Measurements from ENCODE around the gene OXLD1. TPM values are rescaled to one million over a fixed set of nuclear protein-coding genes. Genes with fewer than 3 reads are reported as not detected.

OXLD1 gene
- total RNA-seq, 4 donors from 2014 or later = 15.5 to 32.2 (median 22.2) TPM

DNA sequence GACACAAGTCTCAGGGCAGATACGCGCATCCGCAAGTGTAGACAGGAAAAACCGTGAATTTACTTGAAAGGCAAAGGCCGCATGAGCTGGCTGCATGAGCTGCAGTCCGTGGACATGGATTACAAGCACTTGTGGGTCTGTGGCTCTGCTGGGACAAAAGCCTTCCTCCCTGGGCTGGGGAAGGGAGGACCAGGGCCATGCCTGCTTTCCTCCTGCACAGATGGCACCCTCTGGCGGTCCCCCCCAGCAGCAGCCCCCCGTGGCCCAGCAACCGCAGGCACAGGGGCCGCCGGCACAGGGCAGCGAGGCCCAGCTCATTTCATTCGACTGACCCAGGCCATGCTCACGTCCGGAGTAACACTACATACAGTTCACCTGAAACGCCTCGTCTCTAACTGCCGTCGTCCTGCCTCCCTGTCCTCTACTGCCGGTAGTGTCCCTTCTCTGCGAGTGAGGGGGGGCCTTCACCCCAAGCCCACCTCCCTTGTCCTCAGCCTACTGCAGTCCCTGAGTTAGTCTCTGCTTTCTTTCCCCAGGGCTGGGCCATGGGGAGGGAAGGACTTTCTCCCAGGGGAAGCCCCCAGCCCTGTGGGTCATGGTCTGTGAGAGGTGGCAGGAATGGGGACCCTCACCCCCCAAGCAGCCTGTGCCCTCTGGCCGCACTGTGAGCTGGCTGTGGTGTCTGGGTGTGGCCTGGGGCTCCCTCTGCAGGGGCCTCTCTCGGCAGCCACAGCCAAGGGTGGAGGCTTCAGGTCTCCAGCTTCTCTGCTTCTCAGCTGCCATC, 35.1 kb upstream of the OXLD1 start:
- DNase-seq = no peak
- TF ChIP-seq CTCF (IDR thresholded peaks at IDR 0.05 in 4 of 5, conservative IDR thresholded peaks at IDR 0.05 in 1 of 5) = no peak
- TF ChIP-seq POLR2A (IDR thresholded peaks at IDR 0.05) = no peak
- Histone ChIP-seq H3K4me3 (peak overlapping the region in 3 of 4 donors; percentile 93 to 96 (median 94)), H3K4me1 (peaks cover 26 to 48% of the 10 kb centered on the region in 2 donors), H3K9me3 (no peaks in the 10 kb centered on the region), H3K36me3 (peaks cover 0 to 55% of the 10 kb centered on the region in 2 donors), H3K27ac (peak overlapping the region in 3 of 4 donors; percentile 96 to 99 (median 99)), H3K27me3 (no peaks in the 10 kb centered on the region)
- in situ Hi-C loops (cut with MboI; ENCODE audit: low sequenced_read_pairs in 4 of 4) (no loop called here), intact Hi-C loops (cut with DNase I; ENCODE audit: low total_unique reads) (no loop called here)
- ATAC-seq = no peak

- intact Hi-C loops (cut with DNase I; ENCODE audit: low total_unique reads) = no loop called here
- no peak overlapping the region for H3K4me3 ChIP-seq
- in situ Hi-C loops (cut with MboI; ENCODE audit: low sequenced_read_pairs in 4 of 4) = no loop called here
Observed at GRCh38 chr17:81700353-81701287, 34.2 kb upstream of the OXLD1 start.

DNA sequence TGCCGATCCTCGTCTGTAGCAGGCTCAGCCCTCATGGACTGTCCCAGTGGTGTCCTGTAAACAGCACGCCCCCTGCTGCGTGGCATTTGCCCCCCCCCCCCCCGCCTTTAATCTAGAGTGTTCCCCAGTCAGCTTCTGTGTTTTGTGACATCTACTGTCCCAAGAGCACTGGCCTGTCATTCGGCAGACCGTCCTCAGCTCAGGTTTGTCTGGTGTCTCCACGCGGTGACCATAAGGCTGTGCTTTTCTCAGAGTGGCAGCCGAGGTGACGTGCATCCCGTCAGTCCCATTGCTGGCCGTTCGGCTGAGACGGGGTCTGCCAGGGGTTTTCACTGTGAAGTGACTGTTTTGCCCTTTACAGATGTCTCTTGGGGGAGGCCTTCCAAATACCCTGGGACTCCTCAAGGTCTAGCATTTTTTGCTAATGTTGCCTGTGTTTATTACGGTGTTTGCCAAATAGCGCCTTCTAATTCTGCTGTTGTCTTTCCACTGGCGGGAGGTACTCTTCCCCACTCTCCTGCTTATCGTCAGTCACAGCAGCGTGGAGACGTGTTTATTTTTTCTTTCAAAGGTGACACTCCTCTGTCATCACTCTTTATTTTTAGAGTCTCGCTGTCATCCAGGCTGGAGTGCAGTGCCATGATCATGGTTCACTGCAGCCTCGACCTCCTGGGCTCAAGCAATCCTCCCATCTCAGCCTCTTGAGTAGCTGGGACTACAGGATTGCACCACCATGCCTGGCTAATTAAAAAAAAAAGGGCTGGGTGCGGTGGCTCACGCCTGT, 31.0 kb upstream of the OXLD1 start:
- TF ChIP-seq POLR2A (IDR thresholded peaks at IDR 0.05) (no peak), CTCF (IDR thresholded peaks at IDR 0.05 in 4 of 5, conservative IDR thresholded peaks at IDR 0.05 in 1 of 5) (no peak)
- ATAC-seq (peak; percentile 72 to 80), DNase-seq (peak in 1 of 2 donors; percentile 52)
- peaks cover 17 to 32% of the 10 kb centered on the region in 2 donors for H3K4me1 ChIP-seq
- H3K27ac ChIP-seq = peak overlapping the region; percentile 54 to 78 (median 64)
- H3K9me3 ChIP-seq = no peaks in the 10 kb centered on the region
- H3K4me3 ChIP-seq = no peak overlapping the region
- in situ Hi-C loops (cut with MboI; ENCODE audit: low sequenced_read_pairs in 4 of 4) = no loop called here
- peaks cover 0 to 81% of the 10 kb centered on the region in 2 donors for H3K36me3 ChIP-seq
- H3K27me3 ChIP-seq = no peaks in the 10 kb centered on the region
- intact Hi-C loops (cut with DNase I; ENCODE audit: low total_unique reads) = no loop called here

More at GRCh38 chr17:81700353-81701287, 34.2 kb upstream of the OXLD1 start:
- DNase-seq (no peak), ATAC-seq (no peak)
- Histone ChIP-seq H3K9me3 (no peaks in the 10 kb centered on the region), H3K4me1 (peaks cover 26 to 48% of the 10 kb centered on the region in 2 donors), H3K36me3 (peaks cover 0 to 55% of the 10 kb centered on the region in 2 donors), H3K27ac (peak overlapping the region in 1 of 4 donors; percentile 99), H3K27me3 (no peaks in the 10 kb centered on the region)
- TF ChIP-seq CTCF (IDR thresholded peaks at IDR 0.05 in 4 of 5, conservative IDR thresholded peaks at IDR 0.05 in 1 of 5) (no peak), POLR2A (IDR thresholded peaks at IDR 0.05) (no peak)

DNA sequence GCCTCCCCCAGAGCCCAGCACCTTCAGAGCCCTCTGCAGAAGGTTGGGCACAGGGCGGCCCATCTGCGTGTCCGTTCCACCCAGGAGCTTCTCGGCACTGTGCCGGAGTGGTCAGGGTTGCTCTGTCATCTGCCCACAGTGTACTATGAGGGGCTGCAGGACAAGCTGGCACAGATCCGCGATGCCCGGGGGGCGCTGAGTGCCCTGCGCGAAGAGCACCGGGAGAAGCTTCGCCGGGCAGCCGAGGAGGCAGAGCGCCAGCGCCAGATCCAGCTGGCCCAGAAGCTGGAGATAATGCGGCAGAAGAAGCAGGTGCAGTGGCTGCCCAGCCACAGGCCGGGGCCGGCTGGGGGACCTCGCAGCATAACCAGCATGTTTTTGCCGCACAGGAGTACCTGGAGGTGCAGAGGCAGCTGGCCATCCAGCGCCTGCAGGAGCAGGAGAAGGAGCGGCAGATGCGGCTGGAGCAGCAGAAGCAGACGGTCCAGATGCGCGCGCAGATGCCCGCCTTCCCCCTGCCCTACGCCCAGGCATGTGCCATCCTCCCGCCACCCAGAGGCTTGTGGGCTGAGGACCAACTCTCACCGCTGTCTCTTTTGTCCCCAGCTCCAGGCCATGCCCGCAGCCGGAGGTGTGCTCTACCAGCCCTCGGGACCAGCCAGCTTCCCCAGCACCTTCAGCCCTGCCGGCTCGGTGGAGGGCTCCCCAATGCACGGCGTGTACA, 30.0 kb upstream of the OXLD1 start:
- peaks cover 6 to 21% of the 10 kb centered on the region in 2 donors for H3K4me1 ChIP-seq
- H3K9me3 ChIP-seq = no peaks in the 10 kb centered on the region
- peaks cover 0 to 92% of the 10 kb centered on the region in 2 donors for H3K36me3 ChIP-seq
- H3K27me3 ChIP-seq = no peaks in the 10 kb centered on the region
- in situ Hi-C loops (cut with MboI; ENCODE audit: low sequenced_read_pairs in 4 of 4) = no loop called here
- peak overlapping the region in 3 of 4 donors; percentile 64 to 78 (median 64) for H3K27ac ChIP-seq
- H3K4me3 ChIP-seq = no peak overlapping the region
- intact Hi-C loops (cut with DNase I; ENCODE audit: low total_unique reads) = no loop called here
- DNase-seq = no peak
- no peak for TF ChIP-seq CTCF (IDR thresholded peaks at IDR 0.05 in 4 of 5, conservative IDR thresholded peaks at IDR 0.05 in 1 of 5)
- TF ChIP-seq POLR2A (IDR thresholded peaks at IDR 0.05) = no peak
- no peak for ATAC-seq

Data from gastrocnemius medialis (tissue), 4 donors.